Measurements from ENCODE around the gene KRTAP10-11.

Gene KRTAP10-11

DNA sequence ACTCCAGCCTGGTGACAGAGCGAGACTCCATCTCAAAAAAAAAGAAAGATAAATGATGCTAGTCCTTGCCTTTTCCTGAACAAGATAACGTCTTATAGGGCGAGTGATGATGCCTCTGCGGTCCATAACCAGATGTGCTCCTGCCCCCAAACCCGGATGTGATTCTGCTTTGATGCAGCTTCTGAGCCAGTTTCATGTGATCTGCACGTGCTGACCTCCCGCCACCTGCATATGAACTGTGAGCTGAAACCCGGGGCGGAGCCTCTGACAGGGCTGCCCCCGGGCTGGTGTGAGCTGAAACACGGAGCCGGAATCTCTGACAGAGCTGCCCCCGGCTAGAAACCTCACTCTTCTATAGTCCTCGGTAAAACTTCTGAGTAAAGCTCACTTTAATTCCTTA lies 6.9 kb downstream of the KRTAP10-11 start:
- Histone ChIP-seq H3K9ac (no peak overlapping the region), H3K27me3 (ENCODE audit: control insufficient read depth, insufficient read depth, low read length) (no peaks in the 10 kb centered on the region), H3K4me1 (no peaks in the 10 kb centered on the region), H3K4me3 (ENCODE audit: low read depth, low read length) (no peak overlapping the region), H3K4me2 (ENCODE audit: low read length) (no peak overlapping the region), H3K79me2 (no peaks in the 10 kb centered on the region), H3K9me3 (ENCODE audit: control insufficient read depth, low read length) (no peaks in the 10 kb centered on the region), H2AFZ (no peak overlapping the region), H3K27ac (no peak overlapping the region), H3K36me3 (ENCODE audit: control insufficient read depth, insufficient read depth, low read length) (no peaks in the 10 kb centered on the region)
- TF ChIP-seq, protein P1, sequence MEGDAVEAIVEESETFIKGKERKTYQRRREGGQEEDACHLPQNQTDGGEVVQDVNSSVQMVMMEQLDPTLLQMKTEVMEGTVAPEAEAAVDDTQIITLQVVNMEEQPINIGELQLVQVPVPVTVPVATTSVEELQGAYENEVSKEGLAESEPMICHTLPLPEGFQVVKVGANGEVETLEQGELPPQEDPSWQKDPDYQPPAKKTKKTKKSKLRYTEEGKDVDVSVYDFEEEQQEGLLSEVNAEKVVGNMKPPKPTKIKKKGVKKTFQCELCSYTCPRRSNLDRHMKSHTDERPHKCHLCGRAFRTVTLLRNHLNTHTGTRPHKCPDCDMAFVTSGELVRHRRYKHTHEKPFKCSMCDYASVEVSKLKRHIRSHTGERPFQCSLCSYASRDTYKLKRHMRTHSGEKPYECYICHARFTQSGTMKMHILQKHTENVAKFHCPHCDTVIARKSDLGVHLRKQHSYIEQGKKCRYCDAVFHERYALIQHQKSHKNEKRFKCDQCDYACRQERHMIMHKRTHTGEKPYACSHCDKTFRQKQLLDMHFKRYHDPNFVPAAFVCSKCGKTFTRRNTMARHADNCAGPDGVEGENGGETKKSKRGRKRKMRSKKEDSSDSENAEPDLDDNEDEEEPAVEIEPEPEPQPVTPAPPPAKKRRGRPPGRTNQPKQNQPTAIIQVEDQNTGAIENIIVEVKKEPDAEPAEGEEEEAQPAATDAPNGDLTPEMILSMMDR (IDR thresholded peaks at IDR 0.05): no peak

DNA sequence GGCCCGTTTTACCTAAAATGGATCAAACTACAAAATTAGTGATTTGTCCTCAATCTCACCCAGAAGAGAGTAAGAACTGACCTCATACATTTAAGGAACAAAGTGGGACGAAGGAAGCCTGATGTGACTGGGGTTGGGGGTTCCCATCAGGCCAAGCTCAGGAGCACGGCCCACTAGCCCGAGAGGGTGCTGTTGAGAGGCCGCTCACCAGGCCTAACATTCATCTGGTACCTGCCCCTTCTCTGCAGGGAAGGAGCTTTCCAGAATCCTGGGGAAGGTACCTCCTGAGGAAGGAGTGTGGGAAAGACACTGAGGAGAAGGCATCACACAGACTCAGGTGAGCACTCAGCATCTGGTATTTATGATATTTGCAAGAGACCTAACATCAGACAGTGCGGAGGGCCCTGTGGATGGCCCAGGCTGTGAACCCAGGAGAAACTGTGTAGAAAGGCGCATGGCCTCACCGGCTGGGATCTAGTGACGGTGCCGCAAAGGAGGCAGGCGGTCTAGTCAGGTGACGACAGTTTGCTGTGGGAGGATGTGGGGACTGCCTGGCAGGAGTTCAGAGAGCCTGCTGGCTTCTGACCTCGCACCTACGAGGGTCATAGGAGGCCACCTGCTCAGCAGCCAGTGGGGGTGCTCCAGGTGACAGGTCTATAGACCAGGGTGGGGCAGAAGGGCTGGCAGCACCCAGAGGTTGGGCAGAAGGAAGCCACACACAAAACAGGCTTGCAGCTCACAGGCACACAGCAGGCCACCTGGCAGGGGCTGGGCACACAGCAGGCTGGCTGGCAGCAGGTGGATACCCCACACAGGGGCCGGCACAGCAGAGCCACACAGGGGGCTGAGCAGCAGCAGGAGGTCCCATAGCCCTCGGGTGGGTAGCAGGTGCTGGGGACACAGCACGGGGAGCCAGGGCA lies 7.7 kb downstream of the KRTAP10-11 start:
- H3K27ac ChIP-seq: no peak overlapping the region
- H3K79me2 ChIP-seq: no peaks in the 10 kb centered on the region
- H3K36me3 ChIP-seq (ENCODE audit: control insufficient read depth, insufficient read depth, low read length): no peaks in the 10 kb centered on the region
- H3K4me2 ChIP-seq (ENCODE audit: low read length): no peak overlapping the region
- no peak overlapping the region for H2AFZ ChIP-seq
- TF ChIP-seq, protein P1 (IDR thresholded peaks at IDR 0.05): no peak
- no peak overlapping the region for H3K4me3 ChIP-seq (ENCODE audit: low read depth, low read length)
- H3K4me1 ChIP-seq: no peaks in the 10 kb centered on the region
- H3K9ac ChIP-seq: no peak overlapping the region
- no peaks in the 10 kb centered on the region for H3K27me3 ChIP-seq (ENCODE audit: control insufficient read depth, insufficient read depth, low read length)
- H3K9me3 ChIP-seq (ENCODE audit: control insufficient read depth, low read length): no peaks in the 10 kb centered on the region

DNA sequence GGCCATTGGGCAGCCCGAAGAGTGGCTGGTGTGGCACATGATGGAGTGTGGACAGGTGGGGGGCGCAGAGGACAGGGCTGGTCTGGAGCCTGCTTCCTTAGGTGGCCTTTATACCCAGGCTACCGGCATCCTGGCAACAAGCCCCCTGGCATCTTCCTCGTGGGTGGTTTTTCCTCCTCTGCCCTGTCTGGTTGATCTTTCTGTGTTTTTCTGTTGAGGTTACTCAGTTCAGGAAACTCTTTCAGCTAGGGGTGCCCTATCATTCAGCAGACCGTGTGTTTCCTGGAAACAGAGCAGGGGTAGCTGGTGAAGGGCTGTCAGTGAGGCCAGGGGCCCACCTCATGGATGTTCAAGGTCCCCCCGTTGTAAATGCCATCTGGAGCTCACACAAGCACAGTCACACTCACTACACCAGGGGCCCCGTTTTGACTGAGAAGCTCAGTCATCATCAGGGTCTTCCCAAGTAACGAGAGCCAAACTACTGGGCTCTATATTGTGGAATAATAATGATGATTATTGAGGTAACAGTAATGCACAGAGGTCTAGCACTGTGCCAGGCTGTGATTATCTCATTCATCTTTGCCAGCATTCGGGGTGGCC lies 8.5 kb downstream of the KRTAP10-11 start, which contains the start of gene KRTAP12-4:
Gene KRTAP12-4 (minus strand): TSS at position 84 of the 600 bp plus-strand sequence. CDS start 45 bp downstream, at position 39.
- no peak within 1 kb of the TSS for H2AFZ ChIP-seq
- no peaks in the 10 kb centered on the region for H3K79me2 ChIP-seq
- H3K4me3 ChIP-seq (ENCODE audit: low read depth, low read length): no peak within 1 kb of the TSS
- TF ChIP-seq, protein P1 (IDR thresholded peaks at IDR 0.05): no peak
- no peaks in the 10 kb centered on the region for H3K9me3 ChIP-seq (ENCODE audit: control insufficient read depth, low read length)
- no peaks in the 10 kb centered on the region for H3K4me1 ChIP-seq
- H3K4me2 ChIP-seq (ENCODE audit: low read length): no peak within 1 kb of the TSS
- H3K9ac ChIP-seq: no peak within 1 kb of the TSS
- no peaks in the 10 kb centered on the region for H3K36me3 ChIP-seq (ENCODE audit: control insufficient read depth, insufficient read depth, low read length)
- no peaks in the 10 kb centered on the region for H3K27me3 ChIP-seq (ENCODE audit: control insufficient read depth, insufficient read depth, low read length)
- H3K27ac ChIP-seq: no peak within 1 kb of the TSS

DNA sequence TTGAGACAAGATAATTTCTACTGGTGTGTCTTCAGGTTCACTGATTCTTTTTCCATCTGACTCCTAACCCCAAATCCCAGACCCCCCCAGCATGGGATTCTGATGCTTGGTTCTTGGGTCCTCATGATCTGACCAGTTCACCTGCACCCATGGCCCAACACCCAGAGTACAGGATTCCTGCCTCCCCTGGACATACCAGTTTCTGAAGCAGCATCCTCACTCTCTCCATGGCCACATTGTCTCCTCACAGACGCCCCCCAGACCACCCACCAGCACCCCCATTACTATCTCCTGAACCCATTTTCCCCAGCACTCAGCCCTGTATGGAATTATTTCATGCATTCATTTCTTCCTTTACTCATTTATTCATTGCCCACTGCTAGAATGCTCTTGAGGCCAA lies 10.7 kb downstream of the KRTAP10-11 start:
- no peaks in the 10 kb centered on the region for H3K9me3 ChIP-seq (ENCODE audit: control insufficient read depth, low read length)
- H3K4me1 ChIP-seq: no peaks in the 10 kb centered on the region
- H3K27ac ChIP-seq: no peak overlapping the region
- H3K79me2 ChIP-seq: no peaks in the 10 kb centered on the region
- H3K9ac ChIP-seq: no peak overlapping the region
- H2AFZ ChIP-seq: no peak overlapping the region
- no peak overlapping the region for H3K4me3 ChIP-seq (ENCODE audit: low read depth, low read length)
- TF ChIP-seq, protein P1 (IDR thresholded peaks at IDR 0.05): no peak
- H3K36me3 ChIP-seq (ENCODE audit: control insufficient read depth, insufficient read depth, low read length): no peaks in the 10 kb centered on the region
- no peak overlapping the region for H3K4me2 ChIP-seq (ENCODE audit: low read length)
- H3K27me3 ChIP-seq (ENCODE audit: control insufficient read depth, insufficient read depth, low read length): no peaks in the 10 kb centered on the region

All from parathyroid adenoma (tissue), 2 donors.